ENCODE data around the gene SLC25A6. TPM values are rescaled to one million over a fixed set of nuclear protein-coding genes. Genes with fewer than 3 reads are reported as not detected.
"Not testable (repeated sequence)": the region's sequence is repeated elsewhere in the genome, so short reads cannot be mapped to it uniquely, and the experiment has no call there.

Gene SLC25A6
- total RNA-seq (2014; rRNA removed; shearing (Covaris generic)): 121 and 163 TPM in 2 replicates

- DNase-seq (ENCODE audit: low spot score): peak; percentile 96
These were observed at the start of gene SLC25A6 for GRCh38 chrX:1391707-1392375. Gene SLC25A6 (minus strand): TSS chrX:1392113. CDS start chrX:1392009, 104 bp downstream.

- no peak for DNase-seq (ENCODE audit: low spot score)
These were observed 48.6 kb upstream of the SLC25A6 start for GRCh38 chrX:1440506-1440905.

GRCh38 chrX:1435241-1435895, 43.5 kb upstream of the SLC25A6 start:
- DNase-seq (ENCODE audit: low spot score): no peak

GRCh38 chrX:1434871-1435240, 42.9 kb upstream of the SLC25A6 start:
- no peak for DNase-seq (ENCODE audit: low spot score)

- no peak for DNase-seq (ENCODE audit: low spot score)
These were observed 41.9 kb upstream of the SLC25A6 start for GRCh38 chrX:1433646-1434357.

- no peak for DNase-seq (ENCODE audit: low spot score)
These were observed 38.5 kb upstream of the SLC25A6 start for GRCh38 chrX:1430451-1430850.

- no peak for DNase-seq (ENCODE audit: low spot score)
These were observed 35.8 kb upstream of the SLC25A6 start for GRCh38 chrX:1427756-1428155.

- not testable (repeated sequence) for DNase-seq (ENCODE audit: low spot score)
These were observed 34.4 kb upstream of the SLC25A6 start for GRCh38 chrX:1426321-1426720.

- no peak for DNase-seq (ENCODE audit: low spot score)
These were observed 33.5 kb upstream of the SLC25A6 start for GRCh38 chrX:1425381-1425780.

GRCh38 chrX:1424147-1424851, 32.4 kb upstream of the SLC25A6 start:
- DNase-seq (ENCODE audit: low spot score): no peak

- no peak for DNase-seq (ENCODE audit: low spot score)
These were observed 31.3 kb upstream of the SLC25A6 start for GRCh38 chrX:1423215-1423614.

- DNase-seq (ENCODE audit: low spot score): no peak
These were observed 30.2 kb upstream of the SLC25A6 start for GRCh38 chrX:1422135-1422465.

GRCh38 chrX:1421433-1422134, 29.7 kb upstream of the SLC25A6 start:
- DNase-seq (ENCODE audit: low spot score): no peak

- DNase-seq (ENCODE audit: low spot score): no peak
These were observed 28.5 kb upstream of the SLC25A6 start for GRCh38 chrX:1420371-1420770.

GRCh38 chrX:1419545-1420355, 27.8 kb upstream of the SLC25A6 start:
- DNase-seq (ENCODE audit: low spot score): no peak

- no peak for DNase-seq (ENCODE audit: low spot score)
These were observed 27.1 kb upstream of the SLC25A6 start for GRCh38 chrX:1418901-1419544.

- DNase-seq (ENCODE audit: low spot score): no peak
These were observed 26.2 kb upstream of the SLC25A6 start for GRCh38 chrX:1417921-1418771.

- DNase-seq (ENCODE audit: low spot score): no peak
These were observed 25.2 kb upstream of the SLC25A6 start for GRCh38 chrX:1416965-1417760.

All from A172 (cell line).